GM13977 (cell line): ENCODE measurements around the gene C6orf47.
A peak's percentile ranks its signal among the peaks of the same experiment; 100 is the strongest.

Experiments used
- DNase-seq: peaks from one replicate; pipeline ENCODE4 v3.0.0; 2012; ENCODE audit warnings: low spot score
- CTCF ChIP-seq: IDR thresholded peaks from 2 replicates; pipeline ENCODE4 v1.5.1; 2012; ENCODE audit warnings: mild to moderate bottlenecking, control low read depth; ENCODE audit not compliant: insufficient read depth; ENCODE audit errors: extremely low read depth, missing control alignments
- in situ Hi-C: fragments of 300-500 bp; cut with MboI; formaldehyde crosslinking; loops from one replicate; pipeline ENCODE4 v1.12.0; 2022; ENCODE audit warnings: low sequenced_read_pairs, low pct_unique_long_range_greater_than_20kb, mixed read lengths, inconsistent platforms; ENCODE audit not compliant: unreplicated experiment

The C6orf47 gene

GRCh38 chr6:31702405-31702818 is 41.8 kb upstream of the C6orf47 start:
- TF ChIP-seq CTCF: no peak
- DNase-seq: peak; percentile 40
- in situ Hi-C loops: no loop called here

GRCh38 chr6:31701666-31702404 is 41.3 kb upstream of the C6orf47 start:
- no peak for TF ChIP-seq CTCF
- no peak for DNase-seq

DNA sequence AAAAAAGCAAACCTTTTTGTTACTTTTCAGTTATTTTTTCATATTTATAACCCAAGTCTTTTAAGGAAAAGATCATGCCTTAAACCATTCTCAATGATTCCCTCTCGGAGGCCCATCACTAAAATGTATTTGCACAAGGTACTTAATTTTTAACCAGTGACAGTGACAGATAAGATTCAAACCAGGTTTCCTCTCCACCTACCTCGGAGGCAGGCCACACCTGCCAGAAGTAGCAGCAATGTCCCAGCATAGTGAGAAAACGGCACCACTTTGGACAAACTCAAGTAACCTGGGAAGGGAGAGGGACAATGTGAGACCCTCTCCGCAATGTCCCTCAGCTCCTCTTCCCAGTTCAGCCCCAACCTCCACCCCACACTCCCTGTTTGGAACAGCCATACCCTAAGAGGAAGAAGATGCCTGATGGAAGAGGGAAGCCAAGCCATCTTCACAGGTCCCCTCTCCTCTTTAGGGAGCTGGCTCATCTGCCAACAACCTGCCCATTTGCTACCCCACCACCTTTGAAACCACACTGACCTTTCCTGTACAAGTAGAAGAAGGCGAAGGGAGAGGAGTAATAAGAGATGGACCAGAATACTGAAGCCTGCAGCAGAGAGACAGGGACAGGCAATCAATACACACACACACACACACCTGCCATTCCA is 40.3 kb upstream of the C6orf47 start:
- DNase-seq: no peak
- no peak for TF ChIP-seq CTCF
- in situ Hi-C loops: no loop called here

More at GRCh38 chr6:31701666-31702404, 41.3 kb upstream of the C6orf47 start:
- in situ Hi-C loops: no loop called here

DNA sequence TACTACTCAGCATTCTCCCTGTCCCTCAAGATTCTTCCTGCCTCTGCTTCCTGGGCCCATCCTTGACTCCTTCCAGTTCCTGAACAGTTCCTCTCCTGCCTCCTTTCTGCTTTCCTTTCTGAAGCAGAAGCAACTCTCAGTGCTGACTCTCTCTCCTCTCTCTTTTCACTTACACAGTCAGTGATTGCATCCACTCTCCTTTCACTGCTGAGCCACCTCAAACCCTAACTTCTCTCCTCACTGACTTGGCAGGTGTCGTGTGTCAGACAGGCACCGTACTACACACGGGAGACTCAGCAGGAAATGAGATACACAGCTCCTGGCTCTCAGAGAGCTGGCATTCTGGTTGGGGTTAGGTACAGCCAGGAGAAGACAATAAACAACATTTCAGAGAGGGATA is 37.0 kb upstream of the C6orf47 start:
- no peak for TF ChIP-seq CTCF
- no peak for DNase-seq
- in situ Hi-C loops: no loop called here

DNA sequence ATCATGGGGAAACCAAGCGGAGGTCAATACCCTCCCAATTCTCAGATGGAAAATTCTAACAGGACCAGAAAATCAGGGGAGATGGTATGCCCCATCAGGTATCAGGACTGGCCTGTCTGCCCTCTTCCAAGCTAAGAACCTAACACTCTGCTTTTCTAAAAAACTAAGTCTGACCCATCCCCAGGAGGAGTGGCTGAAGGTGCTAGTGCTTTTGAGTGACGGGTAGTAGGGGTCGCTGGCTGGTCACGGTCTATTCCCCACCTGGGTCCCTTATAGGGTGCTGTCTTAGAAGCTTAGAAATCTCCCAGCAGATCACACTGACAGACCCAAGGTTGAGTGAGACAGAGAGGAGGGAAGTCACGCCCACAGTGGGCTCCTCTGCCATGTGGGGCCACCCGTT is 33.0 kb upstream of the C6orf47 start:
- DNase-seq: no peak
- no peak for TF ChIP-seq CTCF
- in situ Hi-C loops: no loop called here

DNA sequence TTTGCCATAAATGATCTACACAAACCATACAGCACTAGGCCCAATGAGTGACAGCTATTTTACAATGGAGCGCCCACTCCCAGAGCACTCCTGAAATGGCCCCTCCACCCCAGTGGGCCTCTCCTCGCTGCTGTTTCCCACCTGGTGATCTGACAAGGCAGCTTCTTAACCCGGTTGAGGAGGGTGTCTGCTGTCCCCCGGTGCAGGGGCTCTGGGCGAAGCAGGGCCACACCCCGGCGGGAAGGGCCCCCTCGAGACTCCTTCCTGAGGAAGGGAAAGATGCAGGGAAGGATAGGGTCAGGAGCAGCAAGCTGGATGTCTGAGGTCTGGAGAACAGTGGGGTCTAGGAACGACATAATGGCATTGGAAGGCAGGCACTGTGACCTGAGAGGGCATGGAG is 32.3 kb upstream of the C6orf47 start:
- DNase-seq: no peak
- in situ Hi-C loops: no loop called here
- TF ChIP-seq CTCF: no peak

DNA sequence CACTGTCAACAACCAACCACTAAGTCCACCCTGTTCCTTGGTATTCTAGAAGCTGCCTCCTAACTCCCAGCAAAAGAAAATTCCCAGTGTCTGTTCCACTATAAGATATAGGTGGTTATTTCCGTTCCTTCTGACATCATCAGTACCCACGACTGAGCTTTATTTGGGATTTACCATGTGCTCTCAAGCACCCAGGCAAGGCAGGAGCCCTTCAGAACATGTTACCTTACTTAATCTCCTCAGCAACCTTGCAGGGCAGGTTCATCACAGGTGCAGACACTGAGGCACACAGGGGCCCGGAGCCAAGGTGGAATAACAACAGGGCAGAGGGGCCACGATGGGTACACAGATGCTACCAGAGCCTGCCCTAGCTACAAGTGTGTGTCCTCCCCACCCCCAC is 31.8 kb upstream of the C6orf47 start:
- in situ Hi-C loops: no loop called here
- no peak for TF ChIP-seq CTCF
- no peak for DNase-seq
